Measurements from ENCODE around the gene FAM131C. TPM values are rescaled to one million over a fixed set of nuclear protein-coding genes. Genes with fewer than 3 reads are reported as not detected.

The FAM131C gene
- total RNA-seq, 2 donors from 2014 or later = 5.2 to 8.7 TPM

- peaks cover 0 to 14% of the 10 kb centered on the region in 2 donors for H3K4me1 ChIP-seq
- no peaks in the 10 kb centered on the region for H3K36me3 ChIP-seq
- TF ChIP-seq, protein P1, sequence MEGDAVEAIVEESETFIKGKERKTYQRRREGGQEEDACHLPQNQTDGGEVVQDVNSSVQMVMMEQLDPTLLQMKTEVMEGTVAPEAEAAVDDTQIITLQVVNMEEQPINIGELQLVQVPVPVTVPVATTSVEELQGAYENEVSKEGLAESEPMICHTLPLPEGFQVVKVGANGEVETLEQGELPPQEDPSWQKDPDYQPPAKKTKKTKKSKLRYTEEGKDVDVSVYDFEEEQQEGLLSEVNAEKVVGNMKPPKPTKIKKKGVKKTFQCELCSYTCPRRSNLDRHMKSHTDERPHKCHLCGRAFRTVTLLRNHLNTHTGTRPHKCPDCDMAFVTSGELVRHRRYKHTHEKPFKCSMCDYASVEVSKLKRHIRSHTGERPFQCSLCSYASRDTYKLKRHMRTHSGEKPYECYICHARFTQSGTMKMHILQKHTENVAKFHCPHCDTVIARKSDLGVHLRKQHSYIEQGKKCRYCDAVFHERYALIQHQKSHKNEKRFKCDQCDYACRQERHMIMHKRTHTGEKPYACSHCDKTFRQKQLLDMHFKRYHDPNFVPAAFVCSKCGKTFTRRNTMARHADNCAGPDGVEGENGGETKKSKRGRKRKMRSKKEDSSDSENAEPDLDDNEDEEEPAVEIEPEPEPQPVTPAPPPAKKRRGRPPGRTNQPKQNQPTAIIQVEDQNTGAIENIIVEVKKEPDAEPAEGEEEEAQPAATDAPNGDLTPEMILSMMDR (IDR thresholded peaks at IDR 0.05) = no peak
- no peaks in the 10 kb centered on the region for H3K9me3 ChIP-seq
- no peak overlapping the region for H3K4me3 ChIP-seq
- H3K27me3 ChIP-seq = no peaks in the 10 kb centered on the region
- DNase-seq (ENCODE audit: low spot score) = no peak
- H3K27ac ChIP-seq = no peak overlapping the region
Observed at GRCh38 chr1:16087733-16088132, 14.3 kb upstream of the FAM131C start.

- H3K4me1 ChIP-seq = peaks cover 0 to 23% of the 10 kb centered on the region in 2 donors
- H3K27me3 ChIP-seq = no peaks in the 10 kb centered on the region
- no peak overlapping the region for H3K27ac ChIP-seq
- DNase-seq (ENCODE audit: low spot score) = no peak
- H3K36me3 ChIP-seq = no peaks in the 10 kb centered on the region
- no peaks in the 10 kb centered on the region for H3K9me3 ChIP-seq
- TF ChIP-seq, protein P1 (IDR thresholded peaks at IDR 0.05) = no peak
- no peak overlapping the region for H3K4me3 ChIP-seq
Observed at GRCh38 chr1:16085522-16085921, 12.1 kb upstream of the FAM131C start.

DNA sequence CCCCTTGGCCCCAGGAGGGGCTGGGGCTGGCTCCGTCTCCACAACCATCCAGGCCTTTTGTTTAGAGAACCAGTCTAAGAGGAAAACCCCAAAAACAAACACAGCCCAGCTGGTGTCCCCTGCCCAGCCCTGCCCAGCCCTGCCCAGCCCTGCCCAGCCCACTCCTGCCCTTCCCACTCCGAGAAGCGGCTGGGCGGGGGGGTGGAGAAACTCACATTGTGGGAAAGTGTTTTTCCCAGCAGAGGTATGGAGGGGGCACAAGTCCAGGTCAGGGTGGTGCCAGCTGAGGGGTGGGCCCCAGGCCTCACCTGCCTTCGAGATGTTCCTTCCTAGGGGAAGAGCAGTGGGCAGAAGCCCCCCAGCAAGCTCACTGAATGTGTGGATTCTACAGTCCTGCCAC, 10.0 kb upstream of the FAM131C start:
- Histone ChIP-seq H3K36me3 (no peaks in the 10 kb centered on the region), H3K27ac (no peak overlapping the region), H3K4me1 (peaks cover 0 to 24% of the 10 kb centered on the region in 2 donors), H3K9me3 (no peaks in the 10 kb centered on the region), H3K27me3 (no peaks in the 10 kb centered on the region), H3K4me3 (no peak overlapping the region)
- TF ChIP-seq, protein P1 (IDR thresholded peaks at IDR 0.05) = no peak
- DNase-seq (ENCODE audit: low spot score) = no peak

- H3K4me3 ChIP-seq = no peak overlapping the region
- DNase-seq (ENCODE audit: low spot score) = no peak
- H3K27me3 ChIP-seq = no peaks in the 10 kb centered on the region
- H3K36me3 ChIP-seq = no peaks in the 10 kb centered on the region
- H3K4me1 ChIP-seq = peaks cover 0 to 16% of the 10 kb centered on the region in 2 donors
- TF ChIP-seq, protein P1 (IDR thresholded peaks at IDR 0.05) = peak; percentile 83 to 89
- no peak overlapping the region for H3K27ac ChIP-seq
- no peaks in the 10 kb centered on the region for H3K9me3 ChIP-seq
Observed at GRCh38 chr1:16082283-16083038, 9.0 kb upstream of the FAM131C start.

- TF ChIP-seq, protein P1 (IDR thresholded peaks at IDR 0.05) = no peak
- H3K27ac ChIP-seq = no peak overlapping the region
- H3K27me3 ChIP-seq = no peaks in the 10 kb centered on the region
- H3K4me1 ChIP-seq = peaks cover 0 to 24% of the 10 kb centered on the region in 2 donors
- no peak for DNase-seq (ENCODE audit: low spot score)
- H3K36me3 ChIP-seq = no peaks in the 10 kb centered on the region
- H3K4me3 ChIP-seq = no peak overlapping the region
- H3K9me3 ChIP-seq = no peaks in the 10 kb centered on the region
Observed at GRCh38 chr1:16081636-16082035, 8.2 kb upstream of the FAM131C start.
